Heart right ventricle (tissue), 16 donors: Measurements from ENCODE around the gene RDX. TPM values are rescaled to one million over a fixed set of nuclear protein-coding genes. Genes with fewer than 3 reads are reported as not detected.
A peak's percentile ranks its signal among the peaks of the same experiment; 100 is the strongest.
"Not testable (repeated sequence)": the region's sequence is repeated elsewhere in the genome, so short reads cannot be mapped to it uniquely, and the experiment has no call there.

Experiments used
- ATAC-seq, 8 donors: fragments of 200-7000 bp; cut with Tn5 transposase; one replicate each; pipeline ENCODE4 v1.9.1; 2020; ENCODE audit warnings: mild to moderate bottlenecking in 8 of 8, moderate library complexity in 8 of 8, moderate number of reproducible peaks in 1 of 8
- DNase-seq, 2 donors: peaks; one replicate each; pipeline ENCODE4 v3.0.0-alpha.2; 2020
- H3K27ac ChIP-seq, 10 donors: fragments of 200-600 bp; sonication (generic) in 2 of 10; one replicate each; pipeline versions ENCODE4 v1.5.0 to v1.8.0; 2020 to 2022; ENCODE audit warnings: mild to moderate bottlenecking in 3 of 10
- H3K27me3 ChIP-seq, 7 donors: fragments of 200-600 bp; one replicate each; pipeline ENCODE4 v1.8.0; 2021 to 2022; ENCODE audit warnings: mild to moderate bottlenecking in 2 of 7
- H3K36me3 ChIP-seq, 9 donors: fragments of 200-600 bp; sonication (generic) in 1 of 9; one replicate each; pipeline versions ENCODE4 v1.5.0 to v1.8.0; 2020 to 2022; ENCODE audit warnings: mild to moderate bottlenecking in 2 of 9
- H3K4me1 ChIP-seq, 9 donors: fragments of 200-600 bp; sonication (generic) in 1 of 9; one replicate each; pipeline versions ENCODE4 v1.5.0 to v1.8.0; 2020 to 2022; ENCODE audit warnings: mild to moderate bottlenecking in 4 of 9
- H3K4me3 ChIP-seq, 10 donors: fragments of 200-600 bp; sonication (generic) in 2 of 10; one replicate each; pipeline versions ENCODE4 v1.5.0 to v1.8.0; 2020 to 2022; ENCODE audit warnings: mild to moderate bottlenecking in 7 of 10, moderate library complexity in 2 of 10
- H3K9me3 ChIP-seq, 11 donors: fragments of 200-600 bp in 10 of 11; sonication (generic) in 2 of 11; one replicate each; pipeline versions ENCODE4 v1.5.0 to v1.8.0; 2013 to 2022; ENCODE audit warnings: mild to moderate bottlenecking in 2 of 11, control low read depth in 1 of 11, moderate library complexity in 1 of 11
- WGBS, 2 donors: extraction: QIAGEN DNeasy Blood & Tissue Kit; methylation state at CpG; one replicate each; pipeline ENCODE4 v1.1.7; 2013; ENCODE audit warnings: inconsistent platforms in 1 of 2; 5-methylcytosine and 5-hydroxymethylcytosine counted together
- intact Hi-C, 10 donors: fragments of 100-400 bp; cut with DNase I; formaldehyde crosslinking; loops; one replicate each; pipeline versions ENCODE4 v1.11.1 to v1.14.2; 2022
- polyA plus RNA-seq, 2 donors: library from polyadenylated mRNA; stranded (reverse); fragments of 200-250 nt; gene quantifications; one replicate each; pipeline ENCODE4 v1.2.3, GENCODE V29; 2013
- total RNA-seq, 10 donors: library from RNA; stranded (reverse); fragmentation: NEBNext Ultra II Directional in 3 of 10; extraction: Animal tissue kit (Norgen Biotek cat#: 25700) in 3 of 10; gene quantifications; one replicate each; pipeline versions ENCODE4 v1.2.1 to v1.2.4, GENCODE V29; 2021 to 2023
- TF ChIP-seq, protein P1 (sequence below), 9 donors: fragments of 200-600 bp; sonication (generic) in 2 of 9; IDR thresholded peaks; one replicate each; pipeline versions ENCODE4 v1.5.0 to v1.8.0; 2021 to 2022; ENCODE audit warnings: antibody characterized with exemption in 9 of 9, mild to moderate bottlenecking in 5 of 9, moderate library complexity in 1 of 9
- donor health status: Arrhythmogenic right ventricular cardiomyopathy.
- donor health status: ischemic (EF 13 %, LVEDD 7.1; RV severe dilation, severe dysfunction).
- donor health status: healthy with polysubstance abuse.
- donor health status: DM: no; HTN: yes; CAD: no.
- donor health status: DM: no; HTN: no; CAD: no.
- donor health status: ischemic (EF 25% LVEDD 6.9; RV normal size, moderate dysfunction).
- donor health status: ischemic (EF 25% LVEDD 5.7; RV mildly dilated, moderate dysfunction).
- donor health status: healthy.
- donor health status: DM: yes; HTN: yes; CAD: no.
- donor health status: Ischemic cardiomyopathy.
- donor health status: ischemic (EF 35%, LVEDD 5.7; RV mildly dilated, moderate dysfunction).
- donor health status: nonischemic (EF 11% LVEDD 7.7; RV severe dilation, severe dysfunction).
- donor health status: DM: yes; HTN: yes; CAD: no.
- donor health status: PGD.
- donor health status: ischemic (EF 29% LVEDD 5.4; RV normal size, mild dysfunction).
- donor health status: nonischemic (EF 23%, LVEDD 6.1; RV moderate dilation, normal function).

The RDX gene
- total and polyA plus RNA-seq, 12 donors: 28.2 to 140 (median 125) TPM

DNA sequence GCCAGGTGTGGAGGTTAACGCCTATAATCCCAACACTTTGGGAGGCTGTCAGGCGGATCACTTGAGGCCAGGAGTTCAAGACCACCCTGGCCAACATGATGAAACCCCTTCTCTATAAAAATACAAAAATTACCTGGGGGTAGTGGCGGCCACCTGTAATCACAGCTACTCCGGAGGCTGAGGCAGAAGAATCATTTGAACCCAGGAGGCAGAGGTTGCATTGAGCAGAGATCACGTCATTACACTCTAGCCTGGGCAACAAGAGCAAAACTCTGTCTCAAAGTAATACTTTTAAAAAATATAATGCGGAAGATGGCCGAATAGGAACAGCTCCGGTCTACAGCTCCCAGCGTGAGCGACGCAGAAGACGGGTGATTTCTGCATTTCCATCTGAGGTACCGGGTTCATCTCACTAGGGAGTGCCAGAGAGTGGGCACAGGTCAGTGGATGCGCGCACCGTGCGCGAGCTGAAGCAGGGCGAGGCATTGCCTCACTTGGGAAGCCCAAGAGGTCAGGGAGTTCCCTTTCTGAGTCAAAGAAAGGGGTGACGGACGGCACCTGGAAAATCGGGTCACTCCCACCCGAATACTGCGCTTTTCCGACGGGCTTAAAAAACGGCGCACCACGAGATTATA, 87.6 kb downstream of the RDX start:
- not testable (repeated sequence) for H3K4me1 ChIP-seq, H3K9me3 ChIP-seq, ATAC-seq, DNase-seq, H3K27me3 ChIP-seq, H3K27ac ChIP-seq, H3K36me3 ChIP-seq
- TF ChIP-seq, protein P1, sequence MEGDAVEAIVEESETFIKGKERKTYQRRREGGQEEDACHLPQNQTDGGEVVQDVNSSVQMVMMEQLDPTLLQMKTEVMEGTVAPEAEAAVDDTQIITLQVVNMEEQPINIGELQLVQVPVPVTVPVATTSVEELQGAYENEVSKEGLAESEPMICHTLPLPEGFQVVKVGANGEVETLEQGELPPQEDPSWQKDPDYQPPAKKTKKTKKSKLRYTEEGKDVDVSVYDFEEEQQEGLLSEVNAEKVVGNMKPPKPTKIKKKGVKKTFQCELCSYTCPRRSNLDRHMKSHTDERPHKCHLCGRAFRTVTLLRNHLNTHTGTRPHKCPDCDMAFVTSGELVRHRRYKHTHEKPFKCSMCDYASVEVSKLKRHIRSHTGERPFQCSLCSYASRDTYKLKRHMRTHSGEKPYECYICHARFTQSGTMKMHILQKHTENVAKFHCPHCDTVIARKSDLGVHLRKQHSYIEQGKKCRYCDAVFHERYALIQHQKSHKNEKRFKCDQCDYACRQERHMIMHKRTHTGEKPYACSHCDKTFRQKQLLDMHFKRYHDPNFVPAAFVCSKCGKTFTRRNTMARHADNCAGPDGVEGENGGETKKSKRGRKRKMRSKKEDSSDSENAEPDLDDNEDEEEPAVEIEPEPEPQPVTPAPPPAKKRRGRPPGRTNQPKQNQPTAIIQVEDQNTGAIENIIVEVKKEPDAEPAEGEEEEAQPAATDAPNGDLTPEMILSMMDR (IDR thresholded peaks at IDR 0.05): peak in 1 of 9 donors; percentile 11
- intact Hi-C loops: loop anchor here in 4 of 10 donors (5.0 to 10.0 kb wide), 4 partner anchors 224 to 1236 kb away; no protein-coding TSS in a partner anchor
- H3K4me3 ChIP-seq: peak overlapping the region in 9 of 10 donors; percentile 23 to 51 (median 33)
- 50 to 59% methylated on average over 23 to 24 of the region's 29 CpGs for WGBS, 2 donors

DNA sequence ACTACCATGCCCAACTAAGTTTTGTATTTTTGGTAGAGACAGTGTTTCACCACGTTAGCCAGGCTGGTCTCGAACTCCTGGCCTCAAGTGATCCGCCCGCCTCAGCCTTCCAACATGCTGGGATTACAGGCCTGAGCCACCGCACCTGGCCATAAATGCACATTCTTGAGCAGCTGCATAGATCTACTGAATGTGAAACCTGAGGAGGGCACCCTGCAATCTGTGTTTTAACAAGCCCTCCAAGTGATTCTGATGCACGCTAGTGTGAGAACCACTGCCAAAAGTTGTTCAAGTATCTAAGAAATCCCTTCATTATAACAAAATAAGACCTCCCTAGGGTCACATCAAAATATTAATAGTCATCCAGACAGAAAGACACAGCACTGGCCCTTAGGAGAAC, 89.3 kb downstream of the RDX start:
- Histone ChIP-seq H3K4me1 (no peaks in the 10 kb centered on the region), H3K36me3 (no peaks in the 10 kb centered on the region), H3K27ac (no peak overlapping the region), H3K27me3 (no peaks in the 10 kb centered on the region), H3K9me3 (peaks cover 0 to 5% (median 0%) of the 10 kb centered on the region in 11 donors), H3K4me3 (no peak overlapping the region)
- intact Hi-C loops: loop anchor here in 4 of 10 donors (5.0 to 10.0 kb wide), 4 partner anchors 225 to 1238 kb away; no protein-coding TSS in a partner anchor
- TF ChIP-seq, protein P1 (IDR thresholded peaks at IDR 0.05): no peak
- ATAC-seq: no peak
- WGBS, 2 donors: 95 to 96% methylated on average over 6 of the region's 6 CpGs
- no peak for DNase-seq

DNA sequence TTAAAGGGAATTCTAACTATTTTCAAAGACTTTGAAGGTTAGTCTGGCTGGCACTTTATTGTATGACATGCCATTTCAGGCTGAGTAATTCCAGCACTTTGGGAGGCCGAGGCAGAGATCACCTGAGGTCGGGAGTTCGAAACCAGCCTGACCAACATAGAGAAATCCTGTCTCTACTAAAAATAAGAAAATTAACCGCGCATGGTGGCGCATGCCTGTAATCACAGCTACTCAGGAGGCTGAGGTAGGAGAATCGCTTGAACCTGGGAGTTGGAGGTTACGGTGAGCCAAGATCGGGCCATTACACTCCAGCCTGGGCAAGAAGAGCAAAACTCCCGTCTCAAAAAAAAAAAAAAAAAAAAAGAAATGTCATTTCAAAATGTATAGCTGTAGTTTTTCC, 95.6 kb downstream of the RDX start:
- Histone ChIP-seq H3K9me3 (no peaks in the 10 kb centered on the region), H3K36me3 (no peaks in the 10 kb centered on the region), H3K27me3 (no peaks in the 10 kb centered on the region), H3K4me1 (no peaks in the 10 kb centered on the region), H3K4me3 (no peak overlapping the region), H3K27ac (no peak overlapping the region)
- DNase-seq (no peak), ATAC-seq (no peak)
- WGBS, 2 donors: 91 to 92% methylated on average over 10 of the region's 10 CpGs
- intact Hi-C loops: loop anchor here (1.0 to 10.0 kb wide), 16 partner anchors 166 to 1244 kb away; partner anchors contain the start of gene FDX1 (in 1 of the 10)
- TF ChIP-seq, protein P1 (IDR thresholded peaks at IDR 0.05): no peak

DNA sequence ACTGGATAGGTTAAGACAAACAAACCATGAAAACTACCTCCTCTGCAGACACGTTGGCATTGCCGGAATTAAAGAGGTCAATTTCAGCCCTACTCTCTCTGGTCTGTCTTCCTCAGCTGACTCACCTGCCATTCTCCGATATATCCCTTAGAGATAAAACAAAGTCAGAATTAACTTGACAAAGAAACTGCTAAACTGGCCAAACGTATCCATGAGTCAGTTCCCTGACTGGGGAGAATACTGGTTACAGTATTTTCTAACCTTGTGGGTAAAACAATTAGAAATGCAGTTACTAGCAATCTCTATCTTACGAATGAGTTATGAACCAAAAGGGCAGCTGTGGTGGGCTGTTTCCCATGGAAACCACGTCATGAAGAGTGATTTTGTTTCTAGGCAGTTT, 96.2 kb downstream of the RDX start:
- WGBS, 2 donors: 87 to 89% methylated on average over 6 of the region's 6 CpGs
- H3K4me1 ChIP-seq: no peaks in the 10 kb centered on the region
- no peak for ATAC-seq
- no peaks in the 10 kb centered on the region for H3K36me3 ChIP-seq
- no peaks in the 10 kb centered on the region for H3K27me3 ChIP-seq
- TF ChIP-seq, protein P1 (IDR thresholded peaks at IDR 0.05): no peak
- DNase-seq: no peak
- H3K9me3 ChIP-seq: no peaks in the 10 kb centered on the region
- intact Hi-C loops: loop anchor here (2.0 to 10.0 kb wide), 15 partner anchors 167 to 1245 kb away; partner anchors contain the start of gene FDX1 (in 1 of the 10)
- H3K4me3 ChIP-seq: no peak overlapping the region
- no peak overlapping the region for H3K27ac ChIP-seq
